ENCODE results near the gene PTPN6. TPM values are rescaled to one million over a fixed set of nuclear protein-coding genes. Genes with fewer than 3 reads are reported as not detected.

The PTPN6 gene
- total and polyA plus RNA-seq, 2 of the 8 experiments (the other 6 are each of a cell fraction or from before 2014, with no cell fraction given): 16.3 to 28.4 TPM

- H2BK15ac ChIP-seq (ENCODE audit: low read length): no peak overlapping the region
- H3K56ac ChIP-seq (replicated peaks; ENCODE audit: insufficient read length, low read depth, low read length): no peak overlapping the region
- H3K14ac ChIP-seq (ENCODE audit: insufficient read length): no peak overlapping the region
- no peak overlapping the region for H4K5ac ChIP-seq (ENCODE audit: insufficient read length, low read depth, low read length)
- POLR2A ChIA-PET (ENCODE audit: partially characterized antibody): interaction anchor here (1.0 to 39.6 kb wide), 5 partner anchors 8 to 53 kb away, joined by 3 to 1027 read pairs (median 227); partner anchors contain the start of genes C12orf57, ENO2, LRRC23 and PTPN6
- H4K8ac ChIP-seq (ENCODE audit: extremely low read depth, insufficient read depth, low read length): no peak overlapping the region
- H2BK120ac ChIP-seq (replicated peaks; ENCODE audit: low read depth, low read length): no peak overlapping the region
- TF ChIP-seq TAF1 (IDR thresholded peaks at IDR 0.05; ENCODE audit: low read depth, low read length) (no peak), TCF12 (IDR thresholded peaks at IDR 0.05; ENCODE audit: low read depth, low read length) (no peak), RFX5 (IDR thresholded peaks at IDR 0.05; ENCODE audit: borderline replicate concordance, low read depth, low read length) (no peak), SP4 (IDR thresholded peaks at IDR 0.05; ENCODE audit: low read length) (no peak), YY1 (IDR thresholded peaks at IDR 0.05; ENCODE audit: low read depth, low read length) (no peak), EZH2 (IDR thresholded peaks at IDR 0.05; ENCODE audit: low read depth, low read length, severe bottlenecking) (no peak), POLR2AphosphoS5 (IDR thresholded peaks at IDR 0.05; ENCODE audit: low read depth, low read length) (no peak), CREB1 (IDR thresholded peaks at IDR 0.05) (no peak), JUND (IDR thresholded peaks at IDR 0.05; ENCODE audit: low read length) (no peak), RXRA (IDR thresholded peaks at IDR 0.05; ENCODE audit: insufficient read depth, low read depth, low read length) (no peak), PHF8 (conservative IDR thresholded peaks at IDR 0.05; ENCODE audit: low read depth, low read length) (no peak), NANOG (IDR thresholded peaks at IDR 0.05; ENCODE audit: insufficient read depth, low read depth, low read length, poor library complexity, severe bottlenecking) (no peak), BCL11A (IDR thresholded peaks at IDR 0.05; ENCODE audit: low read depth in 2 of 2, low read length in 2 of 2) (no peak)
- H4K20me1 ChIP-seq (replicated peaks in 1 of 2; ENCODE audit: control insufficient read depth in 1 of 2, insufficient read depth in 2 of 2, low read length in 2 of 2): peaks cover 0 to 6% of the 10 kb centered on the region in 2 experiments
- H3K27me3 ChIP-seq (replicated peaks in 1 of 4; ENCODE audit: control insufficient read depth in 3 of 4, extremely low read depth in 1 of 4, insufficient read depth in 3 of 4, low read length in 3 of 4): no peaks in the 10 kb centered on the region
- no peak overlapping the region for H3K4me3 ChIP-seq (ENCODE audit: extremely low read depth in 1 of 4, insufficient read depth in 2 of 4, low read depth in 3 of 4, low read length in 4 of 4)
- no peak for DNase-seq (ENCODE audit: low read depth in 1 of 2, low spot score in 2 of 2)
- H4K91ac ChIP-seq (replicated peaks; ENCODE audit: insufficient read length, low read length): no peak overlapping the region
- H3K9ac ChIP-seq (replicated peaks in 1 of 4; ENCODE audit: extremely low read depth in 1 of 4, low read depth in 3 of 4, low read length in 3 of 4): no peak overlapping the region
- no peak overlapping the region for H3K4me2 ChIP-seq (ENCODE audit: insufficient read depth in 1 of 2, low read depth in 2 of 2, low read length in 2 of 2)
- no peak overlapping the region for H2BK20ac ChIP-seq (ENCODE audit: low read length)
- H3K27ac ChIP-seq (ENCODE audit: low read depth, low read length): no peak overlapping the region
- peaks cover 17% of the 10 kb centered on the region for H3K23me2 ChIP-seq (ENCODE audit: low read depth, low read length)
- H2BK12ac ChIP-seq (ENCODE audit: low read depth, low read length): no peak overlapping the region
- H3K4ac ChIP-seq (replicated peaks; ENCODE audit: insufficient read length, low read depth, low read length): no peak overlapping the region
- H2AK5ac ChIP-seq (ENCODE audit: low read depth, low read length): no peak overlapping the region
- no peaks in the 10 kb centered on the region; the same call in 1 of the 2 replicates for H3K79me1 ChIP-seq (ENCODE audit: low read depth, low read length)
- no peak overlapping the region for H2AFZ ChIP-seq (ENCODE audit: low read length)
- peaks cover 19 to 59% (median 37%) of the 10 kb centered on the region in 4 experiments for H3K36me3 ChIP-seq (ENCODE audit: control insufficient read depth in 2 of 4, insufficient read depth in 4 of 4, low read length in 3 of 4)
- H3K79me2 ChIP-seq (ENCODE audit: control insufficient read depth in 1 of 2, insufficient read depth in 2 of 2, low read length in 2 of 2): no peaks in the 10 kb centered on the region
- no peak overlapping the region for H2BK5ac ChIP-seq (ENCODE audit: low read depth, low read length)
- peaks cover 12 to 24% (median 16%) of the 10 kb centered on the region in 4 experiments for H3K4me1 ChIP-seq (replicated peaks in 1 of 4; ENCODE audit: control insufficient read depth in 3 of 4, insufficient read depth in 4 of 4, low read length in 3 of 4)
- CTCF ChIA-PET (ENCODE audit: partially characterized antibody): interaction anchor here (1.0 to 10.0 kb wide), 8 partner anchors 10 to 186 kb away, joined by 3 to 253 read pairs (median 6); partner anchors contain the start of genes C12orf57, LRRC23, RNU7-1 and SPSB2
- FAIRE-seq: no peak
- no peaks in the 10 kb centered on the region for H3K9me3 ChIP-seq (ENCODE audit: insufficient read depth in 2 of 2, low read depth in 1 of 2, low read length in 1 of 2)
- no peak overlapping the region for H3K18ac ChIP-seq (ENCODE audit: extremely low read depth, low read length)
- 98% methylated on average over 9 of the region's 9 CpGs; no CpG with 5 or more reads in 1 of the 2 experiments for WGBS, 2 experiments (ENCODE audit: extremely low coverage in 1 of 2, insufficient coverage in 1 of 2, insufficient read length in 1 of 2, insufficient replicate concordance in 2 of 2, low coverage in 1 of 2, low lambda C conversion rate in 2 of 2, missing lambda C conversion rate in 1 of 2)
- no peak overlapping the region for H3K23ac ChIP-seq (ENCODE audit: insufficient read length)
These were observed 28.9 kb upstream of the PTPN6 start for GRCh38 chr12:6921996-6922946.
